SKM-1 (cell line): ENCODE results near the gene SLC16A10.
"Not testable (repeated sequence)": the region's sequence is repeated elsewhere in the genome, so short reads cannot be mapped to it uniquely, and the experiment has no call there.

Experiments
- DNase-seq: peaks from one replicate; lab custom pipeline; 2025; ENCODE audit not compliant: unreplicated experiment; lab: John Stamatoyannopoulos, UW

Gene SLC16A10, protein sequence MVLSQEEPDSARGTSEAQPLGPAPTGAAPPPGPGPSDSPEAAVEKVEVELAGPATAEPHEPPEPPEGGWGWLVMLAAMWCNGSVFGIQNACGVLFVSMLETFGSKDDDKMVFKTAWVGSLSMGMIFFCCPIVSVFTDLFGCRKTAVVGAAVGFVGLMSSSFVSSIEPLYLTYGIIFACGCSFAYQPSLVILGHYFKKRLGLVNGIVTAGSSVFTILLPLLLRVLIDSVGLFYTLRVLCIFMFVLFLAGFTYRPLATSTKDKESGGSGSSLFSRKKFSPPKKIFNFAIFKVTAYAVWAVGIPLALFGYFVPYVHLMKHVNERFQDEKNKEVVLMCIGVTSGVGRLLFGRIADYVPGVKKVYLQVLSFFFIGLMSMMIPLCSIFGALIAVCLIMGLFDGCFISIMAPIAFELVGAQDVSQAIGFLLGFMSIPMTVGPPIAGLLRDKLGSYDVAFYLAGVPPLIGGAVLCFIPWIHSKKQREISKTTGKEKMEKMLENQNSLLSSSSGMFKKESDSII

DNA sequence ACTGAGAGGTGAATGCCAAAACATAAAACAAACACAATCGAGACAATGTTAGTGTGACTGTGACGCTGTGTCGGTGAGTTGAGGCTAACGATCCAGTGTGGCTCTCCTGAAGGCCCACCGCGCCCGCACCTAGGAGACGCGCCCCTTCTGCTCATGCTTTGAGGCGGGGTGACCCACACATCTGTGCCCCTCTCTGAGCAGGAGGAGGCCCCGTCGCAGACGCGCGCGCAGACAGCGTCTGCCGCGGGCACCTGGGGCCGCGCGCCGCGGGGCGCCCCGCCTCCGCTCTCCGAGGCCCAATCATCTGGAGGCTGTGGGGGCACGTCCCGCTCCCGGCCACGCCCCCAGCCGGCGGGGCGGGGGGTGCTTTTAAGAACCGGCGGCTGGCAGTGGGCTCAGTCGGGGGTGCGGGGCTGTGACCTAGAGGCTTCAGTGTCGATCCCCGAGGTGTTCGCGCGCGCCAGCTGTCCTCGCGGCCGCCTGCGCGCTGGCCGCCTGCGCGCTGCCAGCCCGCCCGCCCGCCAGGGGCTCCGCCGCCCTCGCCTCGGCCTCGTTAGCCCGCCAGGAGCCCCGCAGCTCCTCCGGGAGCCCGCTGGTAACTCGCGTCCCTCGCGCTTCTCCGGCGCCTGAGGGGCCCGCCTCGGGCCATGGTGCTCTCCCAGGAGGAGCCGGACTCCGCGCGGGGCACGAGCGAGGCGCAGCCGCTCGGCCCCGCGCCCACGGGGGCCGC is at the start of gene SLC16A10:
SLC16A10 (plus strand) TSS at position 398 of the 730 bp plus-strand sequence; CDS start at position 648, 250 bp downstream.
- peak; percentile 48 for DNase-seq

DNA sequence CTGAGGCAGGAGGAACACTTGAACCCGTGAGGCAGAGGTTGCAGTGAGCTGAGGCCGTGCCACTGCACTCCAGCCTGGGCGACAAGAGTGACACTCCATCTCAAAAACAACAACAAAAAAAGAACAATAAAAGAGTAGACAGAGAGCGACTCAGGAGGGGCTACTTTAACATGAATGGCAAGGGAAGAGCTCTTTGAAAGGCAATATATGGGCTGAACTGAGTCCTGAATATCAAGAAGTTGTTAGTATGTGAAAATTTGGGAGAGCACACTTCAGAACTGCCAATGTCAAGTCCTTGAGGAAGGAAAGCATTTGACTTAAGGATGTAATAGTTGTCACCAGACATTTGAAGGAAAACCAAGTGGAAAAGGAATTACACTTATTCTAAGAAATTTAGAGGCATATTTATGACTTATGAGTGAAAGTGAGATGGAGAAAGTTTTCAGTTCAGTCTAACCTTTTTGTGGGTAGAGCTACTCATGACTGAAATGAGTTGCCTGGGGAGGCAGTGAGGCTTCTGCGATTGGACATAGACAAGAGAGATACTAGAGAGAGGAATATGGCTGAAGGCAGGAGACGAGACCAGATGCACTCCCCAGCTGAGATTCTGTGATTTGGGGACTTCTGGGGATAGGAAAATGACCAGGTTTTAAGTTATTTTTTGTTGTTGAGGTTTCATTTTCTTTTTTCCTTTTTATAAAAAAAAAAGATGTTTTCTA is 48.6 kb upstream of the SLC16A10 start:
- no peak for DNase-seq

DNA sequence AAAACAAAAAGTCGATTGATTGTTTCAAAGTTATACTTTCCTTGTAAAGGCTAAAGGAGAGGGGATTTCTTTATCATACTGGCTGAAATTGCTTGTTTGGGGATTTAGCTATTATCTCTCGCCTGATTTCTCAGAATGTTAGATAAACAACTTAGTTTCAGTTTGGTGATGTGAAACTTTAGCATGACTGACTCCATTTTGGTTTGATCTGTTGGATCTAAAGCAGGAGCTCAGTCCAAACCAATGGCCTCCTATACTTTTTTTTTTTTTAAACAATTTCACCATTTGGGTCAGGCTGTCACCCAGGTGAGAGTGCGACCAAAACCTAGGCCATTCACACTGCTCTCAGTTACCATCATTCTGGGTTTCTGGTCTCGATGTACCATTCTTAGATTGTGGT is 45.4 kb upstream of the SLC16A10 start:
- DNase-seq: no peak

DNA sequence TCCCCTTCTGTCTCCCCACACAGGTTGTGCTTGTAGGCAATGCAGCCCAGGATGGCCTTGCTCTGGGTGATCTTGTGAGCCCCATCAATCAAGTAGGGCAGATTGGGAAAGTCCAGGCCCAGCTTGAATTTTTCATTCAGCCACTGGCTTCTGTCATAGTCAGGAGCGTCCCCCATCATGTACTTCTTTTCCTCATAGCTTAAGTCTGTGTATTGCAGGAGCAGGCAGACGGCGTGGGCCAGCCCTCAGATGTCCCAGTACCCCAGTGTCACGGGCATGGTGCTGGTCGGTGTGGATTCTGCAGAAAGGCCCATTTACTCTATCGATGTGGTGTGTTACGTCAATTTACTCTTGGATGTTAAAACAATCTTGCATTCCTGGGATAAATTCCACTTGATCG is 40.1 kb upstream of the SLC16A10 start:
- DNase-seq: no peak

DNA sequence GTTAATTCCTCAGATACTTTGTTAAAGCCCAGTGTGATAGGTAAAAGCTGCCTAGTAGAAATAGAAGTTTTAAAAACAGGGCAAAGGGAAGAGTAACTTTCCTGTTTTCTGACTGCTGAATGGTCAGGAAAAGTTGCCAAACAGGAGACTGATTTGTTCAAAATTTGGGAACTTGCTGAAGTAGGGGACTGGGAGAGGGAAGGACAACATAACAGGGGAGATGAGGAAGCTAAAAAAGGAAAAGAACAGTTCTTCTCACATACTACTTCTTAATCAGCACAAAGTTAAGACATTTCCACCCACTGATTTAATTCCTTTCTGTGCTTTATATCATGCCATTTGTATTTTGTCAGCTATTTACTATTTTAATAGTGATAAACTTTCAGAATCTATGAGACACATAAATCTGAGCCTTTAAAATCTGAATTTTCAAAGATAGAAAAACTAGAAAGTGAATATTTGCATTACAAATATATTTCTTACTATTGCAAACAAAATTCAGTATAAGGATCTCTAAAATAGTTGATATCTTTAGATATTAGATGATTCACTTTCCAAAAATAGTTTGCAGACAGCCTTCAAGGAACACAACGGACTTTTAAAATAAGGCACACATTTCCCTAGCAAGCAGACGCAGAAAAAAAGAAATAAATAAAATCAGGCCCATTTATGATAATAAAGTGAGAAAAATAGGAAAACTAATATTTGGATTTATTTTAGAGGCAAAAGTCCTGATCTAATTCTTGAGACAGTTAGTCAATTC is 36.9 kb upstream of the SLC16A10 start:
- no peak for DNase-seq

DNA sequence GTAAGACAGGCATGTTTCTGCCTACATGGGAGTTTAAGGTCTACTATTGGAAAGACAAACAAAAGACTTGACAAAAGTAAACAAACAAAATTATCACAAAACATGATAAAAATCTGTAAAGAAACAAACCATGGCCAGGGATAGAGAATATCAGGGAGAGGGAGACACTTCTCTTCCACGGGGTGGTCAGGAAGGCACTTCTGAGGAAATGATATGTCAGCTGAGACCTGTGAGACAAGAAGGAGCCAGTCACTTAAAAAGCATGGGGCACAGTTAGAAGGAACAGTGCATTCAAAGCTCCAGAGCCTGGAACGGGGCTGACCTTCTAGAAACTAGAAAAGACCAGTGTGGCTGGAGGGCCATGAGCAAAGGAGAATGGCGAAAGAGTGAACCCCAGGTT is 35.1 kb upstream of the SLC16A10 start:
- DNase-seq: no peak

DNA sequence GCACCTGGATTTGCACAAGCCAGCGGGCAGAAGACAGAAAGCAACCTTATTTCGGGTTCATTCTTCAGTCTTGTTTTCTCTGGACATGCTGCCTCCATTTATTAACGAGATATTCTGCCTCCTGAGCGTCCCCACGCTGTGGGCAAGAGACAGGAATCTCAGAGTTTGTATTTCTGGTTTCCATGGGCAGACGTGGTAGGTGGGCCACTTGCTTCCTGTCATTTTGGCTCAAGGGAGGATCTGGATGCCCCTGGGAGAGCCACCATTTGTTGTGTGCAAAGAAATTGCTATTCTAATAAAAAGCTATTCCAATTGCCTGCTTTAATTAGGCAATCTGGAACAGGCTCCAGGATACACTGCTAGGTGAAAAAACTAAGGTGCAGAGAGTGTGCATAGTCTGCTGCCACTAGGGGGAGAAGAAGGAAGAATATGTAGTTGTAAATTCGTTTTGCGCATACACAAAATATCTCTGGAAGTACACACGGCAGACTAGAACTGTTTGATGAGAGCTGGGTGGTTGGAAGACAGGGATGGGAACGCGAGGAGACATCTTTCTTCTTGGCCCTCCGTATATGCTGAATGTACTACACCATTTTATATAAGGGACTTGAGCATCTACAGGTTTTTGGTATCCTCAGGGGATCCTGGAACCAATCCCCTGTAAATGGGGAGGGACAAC is 30.1 kb upstream of the SLC16A10 start:
- DNase-seq: peak; percentile 62

DNA sequence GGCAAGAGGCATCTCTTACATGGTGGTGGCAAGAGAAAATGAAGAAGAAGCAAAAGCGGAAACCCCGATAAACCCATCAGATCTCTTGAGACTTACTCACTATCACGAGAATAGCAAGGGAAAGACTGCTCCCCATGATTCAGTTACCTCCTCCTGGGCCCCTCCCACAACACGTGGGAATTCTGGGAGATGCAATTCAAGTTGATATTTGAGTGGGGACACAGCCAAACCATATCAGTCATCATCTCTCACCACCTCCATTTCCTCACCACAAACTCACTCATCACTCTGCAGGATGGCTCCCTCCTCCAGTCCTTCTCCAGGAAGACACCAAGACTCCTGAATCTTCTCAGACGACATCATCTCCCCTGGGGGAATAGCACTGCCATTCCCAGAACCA is 25.8 kb upstream of the SLC16A10 start:
- DNase-seq: no peak

DNA sequence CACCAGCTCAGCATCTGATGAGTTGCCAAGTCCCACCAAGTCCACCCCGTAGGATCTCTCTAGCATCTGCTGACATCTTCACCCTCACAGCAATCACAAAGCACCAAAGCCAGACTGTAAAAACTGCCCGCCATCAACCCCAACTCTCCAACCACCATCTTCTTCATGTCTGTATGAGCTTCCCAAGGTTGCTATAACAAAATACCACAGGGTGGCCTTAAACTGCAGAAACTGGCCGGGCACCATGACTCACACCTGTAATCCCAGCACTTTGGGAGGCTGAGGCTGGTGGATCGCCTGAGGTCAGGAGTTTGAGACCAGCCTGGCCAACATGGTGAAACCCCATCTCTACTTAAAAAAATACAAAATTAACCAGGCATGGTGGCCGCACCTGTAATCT is 25.3 kb upstream of the SLC16A10 start:
- DNase-seq: not testable (repeated sequence)

DNA sequence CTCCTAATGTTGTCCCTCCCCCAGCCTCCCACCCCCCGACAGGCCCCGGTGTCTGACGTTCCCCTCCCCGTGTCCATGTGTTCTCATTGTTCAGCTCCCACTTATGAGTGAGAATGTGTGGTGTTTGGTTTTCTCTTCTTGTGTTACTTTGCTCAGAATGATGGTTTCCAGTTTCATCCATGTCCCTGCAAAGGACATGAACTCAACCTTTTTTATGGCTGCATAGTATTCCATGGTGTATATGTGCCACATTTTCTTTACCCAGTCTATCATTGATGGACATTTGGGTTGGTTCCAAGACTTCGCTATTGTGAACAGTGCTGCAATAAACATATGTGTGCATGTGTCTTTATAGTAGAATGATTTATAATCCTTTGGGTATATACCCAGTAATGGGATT is 24.4 kb upstream of the SLC16A10 start:
- not testable (repeated sequence) for DNase-seq

DNA sequence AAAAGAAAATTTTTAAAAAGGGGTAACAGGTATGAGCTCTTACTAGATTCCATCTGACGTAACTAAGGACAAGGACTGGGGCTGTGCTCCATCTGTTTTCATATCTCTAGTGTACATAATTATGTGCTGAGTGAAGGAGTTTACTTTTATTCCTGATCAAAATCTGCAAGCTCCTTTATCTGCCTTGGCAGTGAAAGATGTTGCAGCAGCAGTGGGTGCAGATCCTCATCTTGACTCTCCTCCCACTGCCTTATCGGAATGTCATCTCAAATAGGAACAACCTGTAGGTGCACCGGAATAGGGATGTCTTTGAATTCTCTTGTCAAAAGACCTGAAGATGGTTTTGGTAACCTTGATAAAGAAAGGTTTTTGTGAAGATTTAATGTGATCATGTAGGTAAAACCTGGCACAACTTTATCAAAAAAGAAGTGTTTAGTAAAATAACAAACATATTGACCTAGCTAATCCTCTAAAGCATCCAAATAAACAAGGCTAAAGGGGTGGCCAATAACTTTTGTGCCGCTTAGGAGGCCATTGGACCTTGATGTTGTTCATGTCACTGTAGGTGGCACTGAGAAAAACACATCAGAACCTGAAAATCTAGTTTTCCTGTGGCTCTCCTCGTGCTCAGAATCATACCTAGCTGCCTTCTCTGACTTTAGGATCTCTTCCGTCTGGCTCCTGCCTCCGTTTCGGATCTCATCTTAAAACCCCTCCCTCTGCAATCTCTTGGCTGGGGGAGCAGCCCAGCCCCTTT is 19.0 kb upstream of the SLC16A10 start:
- DNase-seq: no peak

DNA sequence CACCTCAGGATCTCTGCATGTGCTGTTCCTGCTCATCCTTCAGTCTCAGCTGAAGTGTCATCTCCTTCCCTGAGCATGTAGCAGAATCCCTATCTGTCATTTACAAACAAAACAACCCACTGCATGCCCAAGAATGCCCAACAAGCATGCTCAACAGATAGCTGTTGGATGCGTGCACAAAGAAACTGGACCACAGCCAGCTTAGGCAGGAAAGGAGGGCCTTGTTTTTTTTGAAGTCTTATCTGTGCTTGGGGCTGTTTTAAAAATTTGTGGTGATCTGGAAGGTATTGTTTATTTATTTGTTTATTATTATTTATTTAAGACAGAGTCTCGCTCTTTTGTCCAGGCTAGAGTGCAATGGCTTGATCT is 18.5 kb upstream of the SLC16A10 start:
- DNase-seq: no peak

DNA sequence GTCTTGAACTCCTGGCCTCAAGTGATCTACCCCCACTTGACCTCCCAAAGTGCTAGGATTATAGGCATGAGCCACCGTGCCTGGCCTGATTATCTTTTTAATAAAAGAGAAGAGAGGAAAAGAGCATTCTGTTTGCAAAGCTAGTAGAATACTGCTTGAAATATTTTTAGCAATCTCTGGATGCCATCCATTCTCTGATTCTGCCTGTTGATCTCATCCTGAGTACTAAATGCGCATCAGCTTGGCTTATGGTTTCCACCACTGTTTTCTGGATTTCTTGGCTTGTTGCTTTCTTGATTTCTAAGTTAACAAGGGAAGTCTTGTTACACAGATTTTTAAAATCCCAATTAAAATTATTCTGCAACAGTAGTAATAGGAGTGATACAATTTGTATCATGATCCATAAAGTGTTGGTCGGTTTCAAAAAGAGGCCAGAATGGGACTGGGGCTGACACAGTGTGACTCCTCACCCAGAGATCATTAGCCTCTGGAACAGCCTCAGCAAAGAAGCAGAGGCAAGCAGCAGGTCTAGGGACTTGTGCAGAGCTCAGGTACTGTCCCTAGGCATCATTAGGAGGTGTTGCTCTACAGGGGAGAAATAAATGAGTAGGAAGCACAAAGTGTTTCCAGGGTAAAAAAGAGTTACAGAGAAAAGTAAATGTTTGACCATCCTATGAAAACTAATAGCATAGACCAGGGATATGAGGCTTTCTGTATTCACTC is 17.8 kb upstream of the SLC16A10 start:
- DNase-seq: no peak

DNA sequence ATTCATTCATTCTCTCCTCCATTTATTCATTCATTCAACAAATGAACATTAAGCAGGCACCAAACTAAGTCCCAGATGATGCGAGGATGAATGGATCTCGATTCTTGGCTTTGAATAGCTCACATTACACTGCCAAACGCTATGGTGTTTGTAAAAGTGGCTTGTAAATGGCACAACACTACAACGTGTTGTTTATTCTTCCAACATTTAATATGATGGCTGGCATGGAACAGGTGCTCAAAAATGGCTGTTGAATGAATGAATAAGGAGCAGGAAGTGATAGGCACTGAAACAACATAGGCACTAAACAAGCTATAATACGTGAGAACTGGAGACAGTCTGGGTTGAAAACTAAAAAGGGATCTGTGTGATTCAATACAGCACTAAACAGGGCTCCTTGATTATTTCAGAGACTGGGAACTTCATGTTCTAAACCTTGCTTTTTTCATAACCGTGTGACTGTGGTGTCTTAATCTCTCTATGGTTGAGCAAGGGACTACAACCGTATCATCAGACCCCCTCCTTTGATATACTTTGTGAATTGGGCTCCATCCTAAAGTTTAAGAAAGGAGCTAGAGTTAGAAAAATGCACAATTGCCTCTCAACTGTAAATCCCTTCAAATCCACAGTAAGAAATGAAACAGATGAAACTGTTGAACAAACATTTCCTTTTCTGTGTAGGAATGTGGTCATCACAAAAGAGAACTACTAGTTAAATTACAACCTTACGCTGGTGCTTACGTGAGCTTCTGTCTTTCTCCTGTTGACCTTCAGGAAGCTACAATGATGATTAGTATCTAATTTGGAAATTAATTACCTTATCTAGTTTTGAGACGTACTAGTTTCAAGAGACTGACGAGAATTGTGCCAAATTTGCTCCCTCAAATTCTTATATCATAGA is 16.9 kb upstream of the SLC16A10 start:
- DNase-seq: no peak

DNA sequence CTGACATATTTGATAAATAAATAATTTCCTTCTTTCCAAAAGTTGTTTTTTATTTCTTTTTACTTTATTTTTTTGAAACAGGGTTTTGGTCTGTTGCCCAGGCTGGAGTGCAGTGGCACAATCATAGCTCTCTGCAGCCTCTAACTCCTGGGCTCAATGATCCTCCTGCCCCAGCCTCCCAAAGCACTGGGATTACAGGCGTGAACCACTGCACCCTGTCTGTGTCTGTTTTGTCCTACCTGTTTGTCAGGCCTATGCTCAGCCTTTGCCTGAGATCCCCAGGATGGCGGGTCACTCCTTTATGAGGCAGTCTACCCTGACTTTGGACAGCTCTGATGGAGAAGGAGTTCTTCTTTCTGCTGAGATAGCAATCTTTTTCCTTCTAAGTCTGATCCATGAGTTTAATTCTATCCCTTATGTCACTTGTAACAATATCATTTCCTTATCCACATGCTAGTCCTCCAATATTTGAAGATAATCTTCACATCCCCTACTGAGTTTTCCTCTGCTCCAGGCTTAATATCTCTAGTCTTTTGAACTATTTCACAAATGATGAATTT is 14.4 kb upstream of the SLC16A10 start:
- no peak for DNase-seq

DNA sequence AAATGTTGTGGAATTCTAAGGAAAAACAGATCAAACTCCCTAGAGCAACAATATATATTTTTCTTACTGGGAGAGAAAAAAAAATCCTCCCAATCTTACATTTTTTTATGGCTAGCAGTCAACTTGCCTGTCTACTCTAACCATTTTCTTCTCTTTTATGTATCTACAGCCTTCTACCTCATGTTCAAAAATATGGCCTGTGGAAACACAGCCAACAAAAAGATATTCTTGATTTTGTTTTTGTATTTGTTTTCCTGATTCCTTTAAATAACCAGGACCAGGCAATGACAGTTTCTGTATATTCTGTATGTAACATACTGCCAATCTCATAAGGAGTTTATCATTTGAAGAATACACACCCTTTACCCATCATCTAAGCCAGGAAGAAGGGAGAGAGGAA is 13.0 kb upstream of the SLC16A10 start:
- DNase-seq: no peak

DNA sequence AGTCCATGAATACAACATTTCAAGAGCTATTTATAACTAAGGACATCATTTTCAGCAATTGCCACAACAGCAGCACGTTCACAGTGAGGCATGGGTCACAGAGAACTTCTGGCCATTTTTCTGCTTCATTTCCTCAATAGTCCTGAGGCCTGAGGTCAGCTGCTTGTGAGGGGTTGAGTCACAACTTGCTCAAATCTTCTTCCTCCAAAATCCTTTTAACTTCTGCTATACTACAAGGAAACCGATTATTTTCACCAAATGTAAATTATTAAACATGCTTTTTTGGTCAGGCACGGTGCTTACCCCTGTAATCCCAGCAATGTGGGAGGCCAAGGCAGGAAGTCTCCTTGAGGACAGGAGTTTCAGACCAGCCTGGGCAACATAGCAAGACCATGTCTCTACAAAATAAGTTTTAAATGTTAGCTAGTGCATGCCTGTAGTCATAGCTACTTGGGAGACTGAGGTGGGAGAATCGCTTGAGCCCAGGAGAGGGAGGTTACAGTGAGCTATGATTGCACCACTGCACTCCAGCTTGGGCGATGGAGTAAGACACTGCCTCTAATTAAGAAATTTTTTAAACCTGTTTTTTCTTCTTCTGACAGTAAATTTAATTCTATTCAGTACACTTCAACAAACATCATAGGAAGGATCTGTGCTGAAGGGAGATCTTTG is 11.1 kb upstream of the SLC16A10 start:
- peak; percentile 77 for DNase-seq
